Posterior cingulate gyrus (tissue), 11 donors: ENCODE data around the gene FKBP10.
A peak's percentile ranks its signal among the peaks of the same experiment; 100 is the strongest.
"Not testable (repeated sequence)": the region's sequence is repeated elsewhere in the genome, so short reads cannot be mapped to it uniquely, and the experiment has no call there.

ENCODE experiments used
- DNase-seq, 10 donors: peaks; one replicate each; pipeline versions ENCODE4 v3.0.0 to v3.0.0-alpha.2; 2020 to 2021; ENCODE audit warnings: mixed read lengths in 3 of 10
- intact Hi-C: fragments of 100-400 bp; cut with DNase I; formaldehyde crosslinking; loops from one replicate; pipeline ENCODE4 v1.15.1; 2023

FKBP10 gene

GRCh38 chr17:41812381-41813151 lies at the start of gene FKBP10:
FKBP10 (plus strand) TSS chr17:41813004; CDS start chr17:41813035, 31 bp downstream.
- intact Hi-C loops = no loop called here
- peak in 5 of 10 donors; percentile 10 to 45 (median 28) for DNase-seq

GRCh38 chr17:41763327-41763726 lies 49.5 kb upstream of the FKBP10 start:
- no peak for DNase-seq
- intact Hi-C loops = no loop called here

GRCh38 chr17:41766135-41766534 lies 46.7 kb upstream of the FKBP10 start:
- intact Hi-C loops = no loop called here
- DNase-seq = no peak

- DNase-seq = no peak
- intact Hi-C loops = no loop called here
These were observed 45.3 kb upstream of the FKBP10 start for GRCh38 chr17:41767324-41768042.

- DNase-seq = no peak
- intact Hi-C loops = no loop called here
These were observed 44.0 kb upstream of the FKBP10 start for GRCh38 chr17:41768682-41769288.

- intact Hi-C loops = no loop called here
- DNase-seq = no peak
These were observed 43.4 kb upstream of the FKBP10 start for GRCh38 chr17:41769346-41769862.

- DNase-seq = no peak
- intact Hi-C loops = no loop called here
These were observed 42.8 kb upstream of the FKBP10 start for GRCh38 chr17:41769985-41770384.

GRCh38 chr17:41771389-41772206 lies 41.2 kb upstream of the FKBP10 start:
- intact Hi-C loops = no loop called here
- DNase-seq = no peak

GRCh38 chr17:41772218-41772585 lies 40.6 kb upstream of the FKBP10 start:
- DNase-seq = no peak
- intact Hi-C loops = no loop called here

- no peak for DNase-seq
These were observed 40.1 kb upstream of the FKBP10 start for GRCh38 chr17:41772586-41773189.

GRCh38 chr17:41773190-41773588 lies 39.6 kb upstream of the FKBP10 start:
- intact Hi-C loops = no loop called here

More at GRCh38 chr17:41772586-41773189, 40.1 kb upstream of the FKBP10 start:
- intact Hi-C loops = no loop called here

GRCh38 chr17:41773731-41774193 lies 39.0 kb upstream of the FKBP10 start:
- DNase-seq = peak in 1 of 10 donors; percentile 50
- intact Hi-C loops = no loop called here

More at GRCh38 chr17:41773190-41773588, 39.6 kb upstream of the FKBP10 start:
- DNase-seq = no peak

- intact Hi-C loops = no loop called here
- peak in 8 of 10 donors; percentile 33 to 94 (median 67) for DNase-seq
These were observed 37.2 kb upstream of the FKBP10 start for GRCh38 chr17:41775394-41776226.

GRCh38 chr17:41776262-41776900 lies 36.4 kb upstream of the FKBP10 start:
- peak in 2 of 10 donors; percentile 34 to 43 for DNase-seq
- intact Hi-C loops = not testable (repeated sequence)

- intact Hi-C loops = no loop called here
- DNase-seq = no peak
These were observed 35.6 kb upstream of the FKBP10 start for GRCh38 chr17:41777157-41777573.

- DNase-seq = peak in 1 of 10 donors; percentile 38
- intact Hi-C loops = no loop called here
These were observed 35.1 kb upstream of the FKBP10 start for GRCh38 chr17:41777574-41778188.

GRCh38 chr17:41779954-41780353 lies 32.9 kb upstream of the FKBP10 start:
- no peak for DNase-seq
- intact Hi-C loops = no loop called here
